ENCODE results near the gene IGF1.

IGF1 gene

DNA sequence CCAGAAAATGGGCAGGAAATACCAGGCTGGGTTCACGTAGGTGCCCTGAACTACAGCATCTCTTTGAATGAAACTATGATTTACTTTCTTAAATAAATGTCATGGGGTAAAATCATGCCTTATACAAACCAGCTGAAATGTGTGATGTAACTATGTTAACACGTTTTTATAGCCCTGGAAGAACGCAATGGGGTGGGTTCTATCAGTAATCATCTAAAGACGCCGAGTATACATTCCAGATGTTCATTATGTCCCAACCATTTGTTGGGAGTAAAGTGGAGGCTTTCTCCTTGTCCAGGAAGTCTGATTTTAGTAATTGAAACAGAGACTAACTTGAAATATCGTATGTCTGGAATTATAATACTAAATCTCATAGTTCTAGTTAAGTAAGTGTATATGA lies 16.2 kb upstream of the IGF1 start:
- Histone ChIP-seq H3K4me3 (ENCODE audit: low read length in 2 of 2) (no peak overlapping the region), H3K9ac (ENCODE audit: low read depth, low read length, poor library complexity) (no peak overlapping the region), H3K9me3 (replicated peaks in 1 of 2; ENCODE audit: control insufficient read depth in 2 of 2, insufficient read depth in 1 of 2, low read depth in 1 of 2, low read length in 2 of 2) (no peaks in the 10 kb centered on the region), H4K8ac (ENCODE audit: low read depth, low read length) (no peak overlapping the region), H2BK15ac (ENCODE audit: low read length) (no peak overlapping the region), H2AK5ac (ENCODE audit: low read depth, low read length) (no peak overlapping the region), H3K27ac (replicated peaks; ENCODE audit: low read length) (no peak overlapping the region), H3K4me2 (ENCODE audit: insufficient read depth, low read length, poor library complexity, severe bottlenecking) (no peak overlapping the region), H3K27me3 (ENCODE audit: control insufficient read depth in 3 of 3, insufficient read depth in 3 of 3, low read depth in 1 of 3, low read length in 3 of 3) (no peaks in the 10 kb centered on the region), H2BK5ac (ENCODE audit: low read length) (no peak overlapping the region), H3K4ac (ENCODE audit: low read length) (no peak overlapping the region), H3K14ac (ENCODE audit: low read length) (no peak overlapping the region), H3K18ac (ENCODE audit: low read length) (no peak overlapping the region), H3K4me1 (ENCODE audit: control insufficient read depth in 2 of 2, insufficient read depth in 1 of 2, low read depth in 1 of 2, low read length in 2 of 2) (no peaks in the 10 kb centered on the region), H3K36me3 (replicated peaks in 1 of 2; ENCODE audit: control insufficient read depth in 2 of 2, insufficient read depth in 2 of 2, low read length in 2 of 2) (no peaks in the 10 kb centered on the region), H4K91ac (ENCODE audit: low read depth, low read length, poor library complexity) (no peak overlapping the region), H3K79me1 (ENCODE audit: low read depth, low read length) (no peaks in the 10 kb centered on the region), H2BK12ac (ENCODE audit: low read length) (no peak overlapping the region), H2BK120ac (ENCODE audit: low read depth, low read length) (no peak overlapping the region), H2AFZ (ENCODE audit: low read length) (no peak overlapping the region), H3K23ac (ENCODE audit: low read depth, low read length, poor library complexity) (no peak overlapping the region)
- no CpG with 5 or more reads among the region's 6 CpGs for WGBS, 2 donors (ENCODE audit: extremely low coverage in 2 of 2, insufficient read length in 2 of 2, insufficient replicate concordance in 1 of 2)
- DNase-seq (ENCODE audit: low spot score): no peak

DNA sequence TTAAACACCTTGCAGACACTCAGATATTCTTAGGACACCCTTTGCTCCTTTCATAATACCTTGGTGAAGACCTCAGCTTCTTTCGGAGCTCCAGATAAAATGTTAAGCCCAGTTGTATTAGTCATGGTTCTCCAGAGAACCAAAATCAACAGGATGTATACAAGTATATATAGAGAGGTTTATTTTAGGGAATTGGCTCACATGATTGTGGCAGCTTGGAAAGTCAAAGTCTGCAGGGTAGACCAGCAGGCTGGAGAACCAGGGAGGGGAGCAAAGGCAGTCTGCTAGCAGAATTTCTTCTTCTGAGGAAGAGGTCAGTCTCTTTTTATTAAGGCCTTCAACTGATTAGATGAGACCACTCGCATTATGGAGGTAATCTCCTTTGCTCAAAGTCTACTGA lies 6.9 kb upstream of the IGF1 start:
- H2BK120ac ChIP-seq (ENCODE audit: low read depth, low read length): no peak overlapping the region
- H3K79me1 ChIP-seq (ENCODE audit: low read depth, low read length): no peaks in the 10 kb centered on the region
- H2AK5ac ChIP-seq (ENCODE audit: low read depth, low read length): no peak overlapping the region
- H4K91ac ChIP-seq (ENCODE audit: low read depth, low read length, poor library complexity): no peak overlapping the region
- H3K27me3 ChIP-seq (ENCODE audit: control insufficient read depth in 3 of 3, insufficient read depth in 3 of 3, low read depth in 1 of 3, low read length in 3 of 3): no peaks in the 10 kb centered on the region
- H3K4ac ChIP-seq (ENCODE audit: low read length): no peak overlapping the region
- DNase-seq (ENCODE audit: low spot score): no peak
- WGBS, 2 donors (ENCODE audit: extremely low coverage in 2 of 2, insufficient read length in 2 of 2, insufficient replicate concordance in 1 of 2): no CpG with 5 or more reads among the region's 2 CpGs
- no peak overlapping the region for H3K27ac ChIP-seq (replicated peaks; ENCODE audit: low read length)
- H3K4me3 ChIP-seq (ENCODE audit: low read length in 2 of 2): no peak overlapping the region
- no peak overlapping the region for H4K8ac ChIP-seq (ENCODE audit: low read depth, low read length)
- no peak overlapping the region for H2BK5ac ChIP-seq (ENCODE audit: low read length)
- peaks cover 0 to 1% of the 10 kb centered on the region in 2 donors for H3K4me1 ChIP-seq (ENCODE audit: control insufficient read depth in 2 of 2, insufficient read depth in 1 of 2, low read depth in 1 of 2, low read length in 2 of 2)
- no peak overlapping the region for H3K18ac ChIP-seq (ENCODE audit: low read length)
- H3K36me3 ChIP-seq (replicated peaks in 1 of 2; ENCODE audit: control insufficient read depth in 2 of 2, insufficient read depth in 2 of 2, low read length in 2 of 2): no peaks in the 10 kb centered on the region
- no peak overlapping the region for H2AFZ ChIP-seq (ENCODE audit: low read length)
- H2BK15ac ChIP-seq (ENCODE audit: low read length): no peak overlapping the region
- no peaks in the 10 kb centered on the region for H3K9me3 ChIP-seq (replicated peaks in 1 of 2; ENCODE audit: control insufficient read depth in 2 of 2, insufficient read depth in 1 of 2, low read depth in 1 of 2, low read length in 2 of 2)
- no peak overlapping the region for H3K23ac ChIP-seq (ENCODE audit: low read depth, low read length, poor library complexity)
- H3K14ac ChIP-seq (ENCODE audit: low read length): no peak overlapping the region
- no peak overlapping the region for H3K4me2 ChIP-seq (ENCODE audit: insufficient read depth, low read length, poor library complexity, severe bottlenecking)
- H3K9ac ChIP-seq (ENCODE audit: low read depth, low read length, poor library complexity): no peak overlapping the region
- H2BK12ac ChIP-seq (ENCODE audit: low read length): no peak overlapping the region

DNA sequence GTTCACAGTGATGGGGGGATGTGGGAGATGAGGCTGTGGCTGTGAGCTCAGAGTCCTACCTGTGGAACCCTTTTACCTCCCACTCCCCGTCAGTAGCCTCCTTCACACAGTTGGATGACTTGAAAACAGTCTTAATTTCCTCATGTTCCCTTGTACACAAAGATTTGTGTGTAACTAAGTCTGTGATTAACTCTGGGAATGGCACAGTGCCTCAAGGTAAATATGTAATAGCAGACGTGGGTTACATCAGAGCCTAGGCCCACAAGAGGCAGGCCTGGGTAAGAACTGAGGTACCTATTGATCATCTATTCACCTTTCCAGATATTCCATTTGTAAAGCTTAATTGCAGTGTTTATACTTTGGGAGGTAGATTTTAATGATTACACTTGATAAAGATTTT lies 5.8 kb upstream of the IGF1 start:
- Histone ChIP-seq H2BK5ac (ENCODE audit: low read length) (no peak overlapping the region), H4K8ac (ENCODE audit: low read depth, low read length) (no peak overlapping the region), H3K14ac (ENCODE audit: low read length) (no peak overlapping the region), H3K27me3 (ENCODE audit: control insufficient read depth in 3 of 3, insufficient read depth in 3 of 3, low read depth in 1 of 3, low read length in 3 of 3) (no peaks in the 10 kb centered on the region), H2BK120ac (ENCODE audit: low read depth, low read length) (no peak overlapping the region), H2AK5ac (ENCODE audit: low read depth, low read length) (no peak overlapping the region), H3K23ac (ENCODE audit: low read depth, low read length, poor library complexity) (no peak overlapping the region), H3K27ac (replicated peaks; ENCODE audit: low read length) (no peak overlapping the region), H3K9ac (ENCODE audit: low read depth, low read length, poor library complexity) (no peak overlapping the region), H4K91ac (ENCODE audit: low read depth, low read length, poor library complexity) (no peak overlapping the region), H3K4me2 (ENCODE audit: insufficient read depth, low read length, poor library complexity, severe bottlenecking) (no peak overlapping the region), H3K9me3 (replicated peaks in 1 of 2; ENCODE audit: control insufficient read depth in 2 of 2, insufficient read depth in 1 of 2, low read depth in 1 of 2, low read length in 2 of 2) (no peaks in the 10 kb centered on the region), H3K4ac (ENCODE audit: low read length) (no peak overlapping the region), H3K18ac (ENCODE audit: low read length) (no peak overlapping the region), H2BK12ac (ENCODE audit: low read length) (no peak overlapping the region), H2BK15ac (ENCODE audit: low read length) (no peak overlapping the region), H3K79me1 (ENCODE audit: low read depth, low read length) (no peaks in the 10 kb centered on the region), H3K4me1 (ENCODE audit: control insufficient read depth in 2 of 2, insufficient read depth in 1 of 2, low read depth in 1 of 2, low read length in 2 of 2) (peaks cover 0 to 1% of the 10 kb centered on the region in 2 donors), H3K36me3 (replicated peaks in 1 of 2; ENCODE audit: control insufficient read depth in 2 of 2, insufficient read depth in 2 of 2, low read length in 2 of 2) (no peaks in the 10 kb centered on the region), H3K4me3 (ENCODE audit: low read length in 2 of 2) (no peak overlapping the region), H2AFZ (ENCODE audit: low read length) (no peak overlapping the region)
- DNase-seq (ENCODE audit: low spot score): no peak
- no CpG with 5 or more reads among the region's 2 CpGs for WGBS, 2 donors (ENCODE audit: extremely low coverage in 2 of 2, insufficient read length in 2 of 2, insufficient replicate concordance in 1 of 2)

DNA sequence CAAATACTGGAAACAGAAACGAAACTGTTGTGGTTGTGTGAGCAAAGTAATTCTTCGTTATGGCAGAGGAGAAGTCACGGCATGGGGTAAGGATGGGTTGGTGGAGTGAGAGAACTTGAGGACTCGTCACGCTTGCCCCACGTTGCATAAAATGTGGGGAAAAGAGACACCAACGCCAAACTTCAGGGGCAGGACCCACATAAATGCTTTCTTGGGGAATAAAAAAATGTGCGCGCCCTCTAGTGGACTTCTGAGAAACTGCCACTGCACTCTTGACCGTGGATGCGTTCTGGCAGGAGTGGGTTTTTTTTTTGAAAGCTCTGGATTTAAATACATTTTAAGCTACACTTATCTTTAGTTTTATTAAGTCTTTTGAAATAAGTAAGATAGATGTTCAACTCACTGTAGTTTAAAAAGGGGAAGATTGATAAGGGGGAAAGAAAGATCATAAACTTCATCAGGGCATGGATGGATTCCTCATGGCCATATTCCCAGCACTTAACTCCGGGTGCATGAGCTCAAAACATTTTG lies 4.1 kb upstream of the IGF1 start:
- WGBS, 2 donors (ENCODE audit: extremely low coverage in 2 of 2, insufficient read length in 2 of 2, insufficient replicate concordance in 1 of 2): no CpG with 5 or more reads among the region's 12 CpGs

More for the DNA sequence above, 4.1 kb upstream of the IGF1 start:
- Histone ChIP-seq H2BK5ac (ENCODE audit: low read length) (no peak overlapping the region), H3K14ac (ENCODE audit: low read length) (no peak overlapping the region), H2BK12ac (ENCODE audit: low read length) (no peak overlapping the region), H3K18ac (ENCODE audit: low read length) (no peak overlapping the region), H3K4me2 (ENCODE audit: insufficient read depth, low read length, poor library complexity, severe bottlenecking) (no peak overlapping the region), H3K27me3 (ENCODE audit: control insufficient read depth in 3 of 3, insufficient read depth in 3 of 3, low read depth in 1 of 3, low read length in 3 of 3) (no peaks in the 10 kb centered on the region), H2AFZ (ENCODE audit: low read length) (peak overlapping the region; percentile 14), H2BK120ac (ENCODE audit: low read depth, low read length) (no peak overlapping the region), H3K79me1 (ENCODE audit: low read depth, low read length) (no peaks in the 10 kb centered on the region), H4K8ac (ENCODE audit: low read depth, low read length) (no peak overlapping the region), H2BK15ac (ENCODE audit: low read length) (no peak overlapping the region), H3K27ac (replicated peaks; ENCODE audit: low read length) (no peak overlapping the region), H2AK5ac (ENCODE audit: low read depth, low read length) (no peak overlapping the region), H3K9me3 (replicated peaks in 1 of 2; ENCODE audit: control insufficient read depth in 2 of 2, insufficient read depth in 1 of 2, low read depth in 1 of 2, low read length in 2 of 2) (no peaks in the 10 kb centered on the region), H3K4me1 (ENCODE audit: control insufficient read depth in 2 of 2, insufficient read depth in 1 of 2, low read depth in 1 of 2, low read length in 2 of 2) (peaks cover 0 to 1% of the 10 kb centered on the region in 2 donors), H3K4me3 (ENCODE audit: low read length in 2 of 2) (no peak overlapping the region), H3K36me3 (replicated peaks in 1 of 2; ENCODE audit: control insufficient read depth in 2 of 2, insufficient read depth in 2 of 2, low read length in 2 of 2) (no peaks in the 10 kb centered on the region), H4K91ac (ENCODE audit: low read depth, low read length, poor library complexity) (no peak overlapping the region), H3K23ac (ENCODE audit: low read depth, low read length, poor library complexity) (no peak overlapping the region), H3K4ac (ENCODE audit: low read length) (no peak overlapping the region), H3K9ac (ENCODE audit: low read depth, low read length, poor library complexity) (no peak overlapping the region)
- DNase-seq (ENCODE audit: low spot score): peak; percentile 48
